H1 (cell line): ENCODE measurements around the gene GNB1L. TPM values are rescaled to one million over a fixed set of nuclear protein-coding genes. Genes with fewer than 3 reads are reported as not detected.
A peak's percentile ranks its signal among the peaks of the same experiment; 100 is the strongest.

Source experiments
- CTCF ChIA-PET: fragments of 300-600 bp; sonication (Branson Sonifier 250); formaldehyde crosslinking; loops from one replicate; lab custom pipeline; 2021; ENCODE audit not compliant: partially characterized antibody; lab: Charles Lee
- POLR2A ChIA-PET: fragments of 300-600 bp; sonication (Branson Sonifier 250); formaldehyde crosslinking; loops from one replicate; lab custom pipeline; 2021; ENCODE audit warnings: inconsistent platforms; ENCODE audit not compliant: partially characterized antibody; lab: Charles Lee
- DNase-seq, 2 experiments: peaks; one replicate each; pipeline versions ENCODE4 v3.0.0 to v3.0.0-alpha.2; 2010 to 2022; ENCODE audit warnings: low spot score in 2 of 2, low read depth in 1 of 2, mixed read lengths in 1 of 2
- FAIRE-seq: peaks from 2 replicates; lab custom pipeline; 2011; peaks lifted over from hg19 to GRCh38; lab: Jason Lieb, UNC
- H2AFZ ChIP-seq: 2 replicates; pipeline ENCODE4 v1.8.1; 2012; ENCODE audit warnings: low read length, inconsistent platforms
- H2AK5ac ChIP-seq: 2 replicates; pipeline ENCODE4 v1.6.1; 2013; ENCODE audit warnings: low read depth, low read length
- H2BK120ac ChIP-seq: replicated peaks from 2 replicates; pipeline ENCODE3; 2013; ENCODE audit warnings: low read depth, low read length, inconsistent platforms
- H2BK12ac ChIP-seq: 2 replicates; pipeline ENCODE4 v1.6.1; 2013; ENCODE audit warnings: low read depth, low read length
- H2BK15ac ChIP-seq: 2 replicates; pipeline ENCODE4 v1.6.1; 2013; ENCODE audit warnings: low read length
- H2BK20ac ChIP-seq: 2 replicates; pipeline ENCODE4 v1.6.1; 2013; ENCODE audit warnings: low read length
- H2BK5ac ChIP-seq: 2 replicates; pipeline ENCODE4 v1.6.1; 2013; ENCODE audit warnings: low read depth, low read length
- H3K14ac ChIP-seq: 2 replicates; pipeline ENCODE4 v1.6.1; 2013; ENCODE audit warnings: inconsistent platforms; ENCODE audit not compliant: insufficient read length
- H3K18ac ChIP-seq: 2 replicates; pipeline ENCODE4 v1.6.1; 2013; ENCODE audit warnings: low read length; ENCODE audit errors: extremely low read depth
- H3K23ac ChIP-seq: 2 replicates; pipeline ENCODE4 v1.6.1; 2013; ENCODE audit warnings: inconsistent platforms; ENCODE audit not compliant: insufficient read length
- H3K23me2 ChIP-seq: 2 replicates; pipeline ENCODE4 v1.6.1; 2013; ENCODE audit warnings: low read depth, low read length
- H3K27ac ChIP-seq: 2 replicates; pipeline ENCODE4 v1.6.1; 2011; ENCODE audit warnings: low read depth, low read length, inconsistent platforms
- H3K27me3 ChIP-seq, 4 experiments: replicated peaks in 1 of 4; 1 replicate in 1 of 4; 2 replicates in 3 of 4; pipeline versions ENCODE4 v1.6.1 to v1.8.1; 2011 to 2013; ENCODE audit warnings: low read length in 3 of 4, mild to moderate bottlenecking in 3 of 4, inconsistent platforms in 2 of 4, mixed read lengths in 2 of 4, moderate library complexity in 1 of 4; ENCODE audit not compliant: control insufficient read depth in 3 of 4, insufficient read depth in 3 of 4; ENCODE audit errors: extremely low read depth in 1 of 4
- H3K36me3 ChIP-seq, 4 experiments: 2 replicates each; pipeline versions ENCODE4 v1.6.1 to v1.8.1; 2011 to 2013; ENCODE audit warnings: mild to moderate bottlenecking in 4 of 4, low read length in 3 of 4, moderate library complexity in 2 of 4, control low read depth in 1 of 4, inconsistent platforms in 1 of 4; ENCODE audit not compliant: insufficient read depth in 4 of 4, control insufficient read depth in 2 of 4
- H3K4ac ChIP-seq: replicated peaks from 2 replicates; pipeline ENCODE3; 2013; ENCODE audit warnings: low read length, low read depth, mixed read lengths, inconsistent platforms; ENCODE audit not compliant: insufficient read length
- H3K4me1 ChIP-seq, 4 experiments: replicated peaks in 1 of 4; 1 replicate in 1 of 4; 2 replicates in 3 of 4; pipeline versions ENCODE4 v1.6.1 to v1.8.1; 2011 to 2013; ENCODE audit warnings: low read length in 3 of 4, inconsistent platforms in 2 of 4, mixed read lengths in 1 of 4; ENCODE audit not compliant: insufficient read depth in 4 of 4, control insufficient read depth in 3 of 4
- H3K4me2 ChIP-seq, 2 experiments: 2 replicates each; pipeline versions ENCODE4 v1.6.1 to v1.8.1; 2011 to 2013; ENCODE audit warnings: low read depth in 2 of 2, low read length in 2 of 2, control low read depth in 1 of 2, inconsistent platforms in 1 of 2, mild to moderate bottlenecking in 1 of 2; ENCODE audit not compliant: insufficient read depth in 1 of 2
- H3K4me3 ChIP-seq, 4 experiments: fragments of 200-600, 300-600 bp in 1 of 4; sonication (generic), shearing (Covaris generic), sonication (Bioruptor Twin) in 1 of 4; 2 replicates each; pipeline versions ENCODE4 v1.5.1 to v1.8.1; 2011 to 2016; ENCODE audit warnings: low read length in 4 of 4, low read depth in 3 of 4, control low read depth in 2 of 4, inconsistent platforms in 2 of 4, mild to moderate bottlenecking in 2 of 4, mixed read lengths in 1 of 4, moderate library complexity in 1 of 4; ENCODE audit not compliant: insufficient read depth in 2 of 4; ENCODE audit errors: extremely low read depth in 1 of 4
- H3K56ac ChIP-seq: replicated peaks from 2 replicates; pipeline ENCODE3; 2013; ENCODE audit warnings: low read depth, mild to moderate bottlenecking, mixed read lengths, low read length, inconsistent platforms; ENCODE audit not compliant: insufficient read length
- H3K79me1 ChIP-seq: 2 replicates; pipeline ENCODE4 v1.6.1; 2013; ENCODE audit warnings: low read depth, low read length, control low read depth
- H3K79me2 ChIP-seq, 2 experiments: 2 replicates each; pipeline versions ENCODE4 v1.6.1 to v1.8.1; 2012 to 2013; ENCODE audit warnings: low read length in 2 of 2, mild to moderate bottlenecking in 2 of 2, inconsistent platforms in 1 of 2; ENCODE audit not compliant: insufficient read depth in 2 of 2, control insufficient read depth in 1 of 2
- H3K9ac ChIP-seq, 4 experiments: replicated peaks in 1 of 4; 1 replicate in 1 of 4; 2 replicates in 3 of 4; pipeline versions ENCODE4 v1.6.1 to v1.8.1; 2011 to 2013; ENCODE audit warnings: low read depth in 3 of 4, low read length in 3 of 4, control low read depth in 2 of 4, mild to moderate bottlenecking in 2 of 4, moderate library complexity in 2 of 4, inconsistent platforms in 1 of 4; ENCODE audit errors: extremely low read depth in 1 of 4
- H3K9me3 ChIP-seq, 2 experiments: 2 replicates each; pipeline versions ENCODE4 v1.6.1 to v1.8.1; 2012 to 2013; ENCODE audit warnings: mild to moderate bottlenecking in 2 of 2, moderate library complexity in 2 of 2, control low read depth in 1 of 2, inconsistent platforms in 1 of 2, low read depth in 1 of 2, low read length in 1 of 2, mixed read lengths in 1 of 2; ENCODE audit not compliant: insufficient read depth in 2 of 2
- H4K20me1 ChIP-seq, 2 experiments: replicated peaks in 1 of 2; 2 replicates each; pipeline versions ENCODE3 to v1.8.1; 2011 to 2013; ENCODE audit warnings: inconsistent platforms in 2 of 2, low read length in 2 of 2, mild to moderate bottlenecking in 1 of 2; ENCODE audit not compliant: insufficient read depth in 2 of 2, control insufficient read depth in 1 of 2
- H4K5ac ChIP-seq: 2 replicates; pipeline ENCODE4 v1.6.1; 2013; ENCODE audit warnings: low read length, low read depth, mixed read lengths, inconsistent platforms; ENCODE audit not compliant: insufficient read length
- H4K8ac ChIP-seq: 2 replicates; pipeline ENCODE4 v1.8.0; 2013; ENCODE audit warnings: mild to moderate bottlenecking, moderate library complexity, low read length, inconsistent platforms; ENCODE audit not compliant: insufficient read depth; ENCODE audit errors: extremely low read depth
- H4K91ac ChIP-seq: replicated peaks from 2 replicates; pipeline ENCODE3; 2013; ENCODE audit warnings: low read length, mixed read lengths, inconsistent platforms; ENCODE audit not compliant: insufficient read length
- CHD2 ChIP-seq: IDR thresholded peaks from 2 replicates; pipeline ENCODE4 v1.6.1; 2012; ENCODE audit warnings: low read length, improper control_type of control experiment
- EZH2 ChIP-seq: fragments of 200-600 bp; sonication (generic); IDR thresholded peaks from 2 replicates; pipeline ENCODE4 v1.7.1; 2012; ENCODE audit warnings: low read depth, mild to moderate bottlenecking, moderate library complexity, low read length, inconsistent platforms; ENCODE audit not compliant: severe bottlenecking
- SP4 ChIP-seq: IDR thresholded peaks from 2 replicates; pipeline ENCODE4 v1.6.1; 2012; ENCODE audit warnings: low read length, inconsistent platforms
- WGBS, 2 experiments: shearing (Covaris generic) in 1 of 2; methylation state at CpG; one replicate each; pipeline versions ENCODE4 v1.1.6 to v1.1.7; 2013 to 2015; ENCODE audit warnings: low lambda C conversion rate in 2 of 2, mixed read lengths in 2 of 2, inconsistent platforms in 1 of 2, low coverage in 1 of 2, missing lambda C conversion rate in 1 of 2; ENCODE audit not compliant: insufficient replicate concordance in 2 of 2, insufficient coverage in 1 of 2, insufficient read length in 1 of 2; ENCODE audit errors: extremely low coverage in 1 of 2, missing lambda C conversion rate in 1 of 2; 5-methylcytosine and 5-hydroxymethylcytosine counted together
- polyA plus RNA-seq, 7 experiments: library from polyadenylated mRNA; depleted of rRNA in 3 of 7; stranded (reverse) in 5 of 7; unstranded in 2 of 7; fragments of >200 nt in 5 of 7; fragments of 200-250 nt in 2 of 7; gene quantifications; 1 replicate in 5 of 7; 2 replicates in 1 of 7; 4 replicates in 1 of 7; pipeline versions ENCODE4 v1.2.1 to v1.2.3, GENCODE V29; 2011 to 2013; ENCODE audit warnings: missing spikeins in 2 of 7, mixed read lengths in 2 of 7
- total RNA-seq: library from RNA; stranded (reverse); fragmentation: NEBNext Ultra II Directional; extraction: Animal tissue kit (Norgen Biotek cat#: 25700); gene quantifications from 2 replicates; pipeline ENCODE4 v1.2.1, GENCODE V29; 2021

GNB1L gene
- total and polyA plus RNA-seq, 2 of the 8 experiments (the other 6 are each of a cell fraction or from before 2014, with no cell fraction given): 14.0 to 15.6 TPM

- FAIRE-seq: no peak
- Histone ChIP-seq H3K18ac (no peak overlapping the region), H2AK5ac (no peak overlapping the region), H3K4me1 (peaks cover 0 to 2% (median 0%) of the 10 kb centered on the region in 4 experiments; a peak in 1 of 7 replicates), H4K5ac (no peak overlapping the region), H2BK12ac (0 out of 2 replicates have a peak overlapping the region, but pooled peaks have one; percentile 60), H3K4me2 (no peak overlapping the region), H3K23me2 (no peaks in the 10 kb centered on the region), H3K27ac (no peak overlapping the region), H3K4ac (no peak overlapping the region), H3K36me3 (0 out of 8 replicates have a peak, but pooled peaks cover 0 to 2% (median 0%) of the 10 kb centered on the region in 4 experiments), H2BK15ac (no peak overlapping the region), H2BK20ac (no peak overlapping the region), H3K14ac (no peak overlapping the region), H3K27me3 (no peaks in the 10 kb centered on the region), H3K9me3 (no peaks in the 10 kb centered on the region), H3K56ac (no peak overlapping the region), H2BK5ac (peak overlapping the region; percentile 52), H3K23ac (no peak overlapping the region), H4K20me1 (no peaks in the 10 kb centered on the region), H3K79me1 (no peaks in the 10 kb centered on the region; the same call in 1 of the 2 replicates), H2AFZ (no peak overlapping the region), H3K9ac (no peak overlapping the region), H3K4me3 (no peak overlapping the region), H3K79me2 (no peaks in the 10 kb centered on the region), H4K91ac (peak overlapping the region; percentile 48), H4K8ac (no peak overlapping the region), H2BK120ac (no peak overlapping the region)
- 90% methylated on average over 26 of the region's 27 CpGs; no CpG with 5 or more reads in 1 of the 2 experiments for WGBS, 2 experiments
- ChIA-PET POLR2A (interaction anchor here (0.7 to 1.0 kb wide), 2 partner anchors 18 to 26 kb away, joined by 3 read pairs; no protein-coding TSS in a partner anchor), CTCF (interaction anchor here (1.5 to 2.6 kb wide), 2 partner anchors 10 to 15 kb away, joined by 7 read pairs; no protein-coding TSS in a partner anchor)
- DNase-seq: peak in 1 of 2 experiments; percentile 51
- no peak for TF ChIP-seq SP4
- TF ChIP-seq EZH2: no peak
- no peak for TF ChIP-seq CHD2
Measured at GRCh38 chr22:19874307-19875060, 19.8 kb upstream of the GNB1L start.
